Peyer's patch (tissue), 4 donors: ENCODE measurements around the gene HPCAL1. TPM values are rescaled to one million over a fixed set of nuclear protein-coding genes. Genes with fewer than 3 reads are reported as not detected.
A peak's percentile ranks its signal among the peaks of the same experiment; 100 is the strongest.

Experiments
- DNase-seq, 3 donors: peaks; one replicate each; pipeline ENCODE4 v3.0.0-alpha.2; 2017 to 2019
- H3K27ac ChIP-seq, 4 donors: fragments of 200-600 bp; sonication (generic); one replicate each; pipeline ENCODE4 v1.5.1; 2016 to 2019
- H3K27me3 ChIP-seq, 2 donors: fragments of 200-600 bp; sonication (generic); one replicate each; pipeline ENCODE4 v1.5.1; 2019
- H3K36me3 ChIP-seq, 3 donors: fragments of 200-600 bp; sonication (generic); one replicate each; pipeline ENCODE4 v1.5.1; 2016 to 2019
- H3K4me1 ChIP-seq, 4 donors: fragments of 200-600 bp; sonication (generic); one replicate each; pipeline ENCODE4 v1.5.1; 2016 to 2019
- H3K4me3 ChIP-seq, 4 donors: fragments of 200-600 bp; sonication (generic); 1 replicate in 3 of 4; 2 replicates in 1 of 4; pipeline ENCODE4 v1.5.1; 2016 to 2019; ENCODE audit warnings: mild to moderate bottlenecking in 1 of 4
- H3K9me3 ChIP-seq, 4 donors: fragments of 200-600 bp; sonication (generic); one replicate each; pipeline ENCODE4 v1.5.1; 2016 to 2019; ENCODE audit warnings: mild to moderate bottlenecking in 1 of 4
- CTCF ChIP-seq, 6 experiments: fragments of 450-650 bp in 4 of 6; fragments of 200-600 bp in 2 of 6; sonication (generic) in 1 of 6; IDR thresholded peaks; one replicate each; pipeline ENCODE4 v1.5.1; 2017 to 2019; ENCODE audit warnings: antibody characterized with exemption in 6 of 6, mild to moderate bottlenecking in 3 of 6, moderate library complexity in 1 of 6
- POLR2A ChIP-seq, 2 donors: fragments of 450-650 bp; IDR thresholded peaks; one replicate each; pipeline ENCODE4 v1.5.1; 2017; ENCODE audit warnings: antibody characterized with exemption in 2 of 2, mild to moderate bottlenecking in 2 of 2, moderate library complexity in 2 of 2
- total RNA-seq, 4 donors: library from RNA; depleted of rRNA; stranded (reverse); fragments of >200 nt; gene quantifications; one replicate each; pipeline ENCODE4 v1.1.0, GENCODE V29; 2016

HPCAL1 gene
- total RNA-seq, 4 donors from 2014 or later, result 123 to 270 (median 156) TPM

GRCh38 chr2:10374362-10374943 is 71.7 kb downstream of the HPCAL1 start:
- no peaks in the 10 kb centered on the region for H3K27me3 ChIP-seq
- no peaks in the 10 kb centered on the region for H3K9me3 ChIP-seq
- H3K27ac ChIP-seq, result peak overlapping the region in 1 of 4 donors; percentile 71
- peaks cover 0 to 26% (median 14%) of the 10 kb centered on the region in 4 donors for H3K4me1 ChIP-seq
- H3K36me3 ChIP-seq, result peaks cover 0 to 10% (median 0%) of the 10 kb centered on the region in 3 donors
- H3K4me3 ChIP-seq, result no peak overlapping the region
- DNase-seq, result no peak
- TF ChIP-seq CTCF (IDR thresholded peaks at IDR 0.05) (no peak), POLR2A (IDR thresholded peaks at IDR 0.05) (no peak)

GRCh38 chr2:10375570-10376281 is 73.0 kb downstream of the HPCAL1 start:
- TF ChIP-seq POLR2A (IDR thresholded peaks at IDR 0.05), result no peak
- no peak for TF ChIP-seq CTCF (IDR thresholded peaks at IDR 0.05)
- H3K27me3 ChIP-seq, result no peaks in the 10 kb centered on the region

GRCh38 chr2:10377052-10377746 is 74.5 kb downstream of the HPCAL1 start:
- Histone ChIP-seq H3K27ac (peak overlapping the region in 2 of 4 donors; percentile 14 to 73), H3K36me3 (peaks cover 0 to 9% (median 0%) of the 10 kb centered on the region in 3 donors)
- peak in 1 of 3 donors; percentile 19 for DNase-seq

More at GRCh38 chr2:10375570-10376281, 73.0 kb downstream of the HPCAL1 start:
- Histone ChIP-seq H3K36me3 (peaks cover 0 to 10% (median 0%) of the 10 kb centered on the region in 3 donors), H3K4me1 (peaks cover 0 to 34% (median 17%) of the 10 kb centered on the region in 4 donors), H3K9me3 (no peaks in the 10 kb centered on the region), H3K27ac (peak overlapping the region in 2 of 4 donors; percentile 14 to 71), H3K4me3 (no peak overlapping the region)
- peak in 2 of 3 donors; percentile 63 to 65 for DNase-seq

GRCh38 chr2:10377747-10378085 is 75.0 kb downstream of the HPCAL1 start:
- H3K27me3 ChIP-seq, result no peaks in the 10 kb centered on the region
- peak overlapping the region in 2 of 4 donors; percentile 14 to 73 for H3K27ac ChIP-seq
- H3K4me1 ChIP-seq, result peaks cover 0 to 50% (median 31%) of the 10 kb centered on the region in 4 donors
- no peak for DNase-seq
- TF ChIP-seq POLR2A (IDR thresholded peaks at IDR 0.05) (no peak), CTCF (IDR thresholded peaks at IDR 0.05) (no peak)
- peaks cover 0 to 4% (median 0%) of the 10 kb centered on the region in 3 donors for H3K36me3 ChIP-seq
- H3K4me3 ChIP-seq, result no peak overlapping the region
- H3K9me3 ChIP-seq, result no peaks in the 10 kb centered on the region

More at GRCh38 chr2:10377052-10377746, 74.5 kb downstream of the HPCAL1 start:
- Histone ChIP-seq H3K4me1 (peaks cover 0 to 48% (median 28%) of the 10 kb centered on the region in 4 donors), H3K4me3 (no peak overlapping the region), H3K9me3 (no peaks in the 10 kb centered on the region), H3K27me3 (no peaks in the 10 kb centered on the region)
- no peak for TF ChIP-seq CTCF (IDR thresholded peaks at IDR 0.05)
- TF ChIP-seq POLR2A (IDR thresholded peaks at IDR 0.05), result no peak

- Histone ChIP-seq H3K9me3 (no peaks in the 10 kb centered on the region), H3K27me3 (no peaks in the 10 kb centered on the region), H3K4me3 (no peak overlapping the region), H3K36me3 (no peaks in the 10 kb centered on the region), H3K4me1 (peaks cover 0 to 55% (median 35%) of the 10 kb centered on the region in 4 donors), H3K27ac (peak overlapping the region in 1 of 4 donors; percentile 73)
- peak in 2 of 3 donors; percentile 86 to 87 for DNase-seq
- TF ChIP-seq POLR2A (IDR thresholded peaks at IDR 0.05) (no peak), CTCF (IDR thresholded peaks at IDR 0.05) (no peak)
Observed at GRCh38 chr2:10378189-10378588, 75.5 kb downstream of the HPCAL1 start.
